Lung (tissue), 12 donors: ENCODE measurements around the gene SCYL3. TPM values are rescaled to one million over a fixed set of nuclear protein-coding genes. Genes with fewer than 3 reads are reported as not detected.

ENCODE experiments used
- ATAC-seq: fragments of 200-7000 bp; cut with Tn5 transposase; one replicate; pipeline ENCODE4 v1.9.1; 2020; ENCODE audit warnings: moderate number of reproducible peaks; ENCODE audit not compliant: insufficient read depth, low FRiP score
- DNase-seq, 3 donors: peaks; one replicate each; pipeline ENCODE4 v3.0.0-alpha.2; 2013 to 2017
- H3K27ac ChIP-seq, 2 donors: one replicate each; pipeline ENCODE4 v1.5.1; 2013; ENCODE audit warnings: mild to moderate bottlenecking in 2 of 2, moderate library complexity in 2 of 2, control low read depth in 1 of 2, inconsistent platforms in 1 of 2, low read depth in 1 of 2, low read length in 1 of 2
- H3K27me3 ChIP-seq, 3 donors: one replicate each; pipeline ENCODE4 v1.5.1; 2013; ENCODE audit warnings: low read length in 2 of 3; ENCODE audit not compliant: control insufficient read depth in 3 of 3, insufficient read depth in 3 of 3
- H3K36me3 ChIP-seq, 4 donors: one replicate each; pipeline ENCODE4 v1.5.1; 2013; ENCODE audit warnings: low read length in 4 of 4, mild to moderate bottlenecking in 1 of 4, moderate library complexity in 1 of 4; ENCODE audit not compliant: control insufficient read depth in 4 of 4, insufficient read depth in 4 of 4
- H3K4me1 ChIP-seq, 5 donors: one replicate each; pipeline ENCODE4 v1.5.1; 2013; ENCODE audit warnings: low read length in 5 of 5, mild to moderate bottlenecking in 2 of 5, moderate library complexity in 1 of 5; ENCODE audit not compliant: control insufficient read depth in 5 of 5, insufficient read depth in 5 of 5
- H3K4me3 ChIP-seq: one replicate; pipeline ENCODE4 v1.5.1; 2013; ENCODE audit warnings: mild to moderate bottlenecking, control low read depth, moderate library complexity
- H3K9ac ChIP-seq, 2 donors: one replicate each; pipeline ENCODE4 v1.5.1; 2013; ENCODE audit warnings: low read length in 2 of 2, control low read depth in 1 of 2; ENCODE audit not compliant: insufficient read depth in 1 of 2
- H3K9me3 ChIP-seq, 4 donors: one replicate each; pipeline ENCODE4 v1.5.1; 2013; ENCODE audit warnings: low read length in 3 of 4, mild to moderate bottlenecking in 1 of 4, moderate library complexity in 1 of 4; ENCODE audit not compliant: control insufficient read depth in 4 of 4, insufficient read depth in 3 of 4
- CTCF ChIP-seq: IDR thresholded peaks from 2 replicates; pipeline ENCODE4 v1.5.1; 2012; ENCODE audit warnings: mild to moderate bottlenecking; ENCODE audit errors: control extremely low read depth, extremely low read depth
- WGBS, 2 donors: extraction: QIAGEN DNeasy Blood & Tissue Kit; methylation state at CpG; one replicate each; pipeline ENCODE4 v1.1.7; 2013; 5-methylcytosine and 5-hydroxymethylcytosine counted together
- polyA plus RNA-seq, 2 donors: library from polyadenylated mRNA; stranded (reverse); fragments of 200-250 nt; gene quantifications; one replicate each; pipeline ENCODE4 v1.2.1, GENCODE V29; 2013
- total RNA-seq, 2 donors: library from RNA; depleted of rRNA in 1 of 2; stranded (reverse); fragments of >200 nt in 1 of 2; gene quantifications; one replicate each; pipeline ENCODE4 v1.2.1, GENCODE V29; 2014 to 2021
- donor health status: control.
- donor health status: control.
- donor health status: Bipolar disorder and iron deficiency.
- donor health status: healthy.
- donor health status: DM: yes; HTN: yes; CAD: no.

The SCYL3 gene
- total and polyA plus RNA-seq, 4 donors = 3.8 to 16.0 (median 7.6) TPM

GRCh38 chr1:169892927-169893644, 610 bp downstream of the SCYL3 start:
- DNase-seq = peak; percentile 78 to 85 (median 80)
- peak; percentile 2 for ATAC-seq
- Histone ChIP-seq H3K9me3 (no peaks in the 10 kb centered on the region), H3K27ac (peak overlapping the region; percentile 99 to 100), H3K4me1 (peaks cover 5 to 23% (median 9%) of the 10 kb centered on the region in 5 donors), H3K27me3 (peaks cover 0 to under 1% (median 0%) of the 10 kb centered on the region in 3 donors), H3K36me3 (peaks cover 0 to 6% (median under 1%) of the 10 kb centered on the region in 4 donors), H3K9ac (peak overlapping the region; percentile 83 to 92), H3K4me3 (peak overlapping the region; percentile 81)
- TF ChIP-seq CTCF = no peak
- 1% methylated on average over 41 to 51 of the region's 51 CpGs for WGBS, 2 donors

GRCh38 chr1:169892176-169892926, 1.3 kb downstream of the SCYL3 start:
- WGBS, 2 donors = 50 to 59% methylated on average over 8 of the region's 8 CpGs
- Histone ChIP-seq H3K27ac (peak overlapping the region; percentile 75 to 99), H3K4me1 (peaks cover 5 to 23% (median 9%) of the 10 kb centered on the region in 5 donors), H3K9ac (peak overlapping the region; percentile 83 to 92), H3K27me3 (no peaks in the 10 kb centered on the region), H3K9me3 (no peaks in the 10 kb centered on the region), H3K36me3 (peaks cover 0 to 8% (median under 1%) of the 10 kb centered on the region in 4 donors), H3K4me3 (peak overlapping the region; percentile 81)
- DNase-seq (no peak), ATAC-seq (no peak)
- TF ChIP-seq CTCF = no peak

DNA sequence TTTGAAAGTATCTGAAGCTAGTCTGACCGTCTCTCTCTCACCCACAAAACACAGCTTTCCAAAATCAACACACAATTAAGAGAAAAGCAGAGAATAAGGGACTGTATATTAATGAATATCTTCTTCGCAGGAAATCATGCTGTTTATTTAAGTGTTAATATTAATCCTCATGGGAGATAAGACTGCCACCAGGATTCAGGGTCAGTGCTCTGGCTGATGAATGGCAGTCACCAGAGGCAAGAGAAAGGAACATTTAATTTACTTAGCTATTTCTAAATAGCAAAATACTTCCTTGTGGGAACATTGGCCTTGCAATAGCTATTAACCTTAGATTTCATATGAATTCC, 2.2 kb downstream of the SCYL3 start:
- no peak for ATAC-seq
- H3K27ac ChIP-seq = peak overlapping the region in 1 of 2 donors; percentile 15
- no peak overlapping the region for H3K4me3 ChIP-seq
- H3K4me1 ChIP-seq = peaks cover 5 to 23% (median 9%) of the 10 kb centered on the region in 5 donors
- WGBS, 2 donors = 44 to 63% methylated on average over 2 of the region's 2 CpGs
- no peak for TF ChIP-seq CTCF
- no peak for DNase-seq
- no peak overlapping the region for H3K9ac ChIP-seq
- no peaks in the 10 kb centered on the region for H3K9me3 ChIP-seq
- H3K27me3 ChIP-seq = no peaks in the 10 kb centered on the region
- peaks cover 0 to 13% (median 2%) of the 10 kb centered on the region in 4 donors for H3K36me3 ChIP-seq
